HUES48 (cell line): ENCODE results near the gene VPS26A.

ENCODE experiments used
- H3K27ac ChIP-seq: one replicate; pipeline ENCODE4 v1.7.0; 2013; ENCODE audit warnings: low read depth, low read length, inconsistent platforms
- H3K27me3 ChIP-seq: 2 replicates; pipeline ENCODE4 v1.6.1; 2013; ENCODE audit warnings: mild to moderate bottlenecking, low read length; ENCODE audit not compliant: control insufficient read depth, insufficient read depth
- H3K36me3 ChIP-seq: 2 replicates; pipeline ENCODE4 v1.6.1; 2013; ENCODE audit warnings: low read length; ENCODE audit not compliant: control insufficient read depth, insufficient read depth
- H3K4me1 ChIP-seq: 2 replicates; pipeline ENCODE4 v1.6.1; 2013; ENCODE audit warnings: mild to moderate bottlenecking, low read length; ENCODE audit not compliant: control insufficient read depth, insufficient read depth
- H3K4me3 ChIP-seq: 2 replicates; pipeline ENCODE4 v1.5.1; 2013; ENCODE audit warnings: mild to moderate bottlenecking, low read depth, low read length
- H3K9ac ChIP-seq: 2 replicates; pipeline ENCODE4 v1.6.1; 2013; ENCODE audit warnings: mild to moderate bottlenecking, low read depth, low read length, moderate library complexity
- H3K9me3 ChIP-seq: 2 replicates; pipeline ENCODE4 v1.6.1; 2013; ENCODE audit warnings: low read length; ENCODE audit not compliant: control insufficient read depth, insufficient read depth

VPS26A gene

DNA sequence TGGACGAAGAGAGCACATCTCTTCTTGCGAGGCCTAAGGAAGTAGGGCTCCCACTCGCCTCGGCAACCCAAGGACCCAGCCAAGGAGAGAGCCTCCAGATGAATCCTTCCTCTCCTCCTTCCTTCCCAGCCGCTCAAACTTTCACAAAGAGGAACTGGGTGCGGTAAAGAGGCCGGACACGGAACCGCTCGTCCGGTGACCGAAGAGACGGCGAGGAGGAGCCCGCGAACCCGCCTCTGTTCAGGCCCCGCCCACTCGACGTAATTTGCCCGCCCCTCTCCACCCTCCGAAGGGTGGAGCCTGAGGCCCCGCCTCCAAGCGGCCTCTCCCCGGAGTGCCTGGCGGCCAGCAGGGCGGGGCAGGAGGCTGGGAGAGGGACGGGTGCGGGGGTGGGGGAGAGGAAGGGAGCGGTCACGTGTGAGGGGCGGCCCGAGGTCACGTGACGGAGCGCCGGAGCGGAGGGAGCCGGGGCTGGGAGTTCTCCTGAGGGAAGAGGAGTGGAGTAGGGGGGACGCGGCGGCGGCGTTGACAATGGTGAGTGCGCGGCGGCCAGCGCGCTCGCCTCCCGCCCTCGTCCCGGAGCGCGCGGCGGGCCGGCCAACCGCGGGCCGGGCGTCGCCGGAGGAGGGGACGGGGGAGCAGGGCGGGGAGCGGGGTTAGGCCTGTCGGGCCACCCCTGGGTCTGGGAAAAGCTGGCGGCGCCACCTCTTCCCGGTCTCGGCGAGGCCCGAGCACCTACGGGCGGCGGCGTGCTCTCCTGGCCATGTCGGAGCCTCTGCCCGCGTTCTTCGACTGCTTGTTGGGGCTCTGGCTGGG lies at the start of gene VPS26A:
Gene VPS26A (plus strand): TSS at position 432 of the 816 bp plus-strand sequence. CDS start 100 bp downstream, at position 532.
- Histone ChIP-seq H3K4me3 (peak within 1 kb of the TSS; percentile 98), H3K27me3 (no peaks in the 10 kb centered on the region), H3K36me3 (no peaks in the 10 kb centered on the region), H3K27ac (peak within 1 kb of the TSS; percentile 99), H3K9ac (peak within 1 kb of the TSS; percentile 94), H3K4me1 (peaks cover 6% of the 10 kb centered on the region; the same call in 1 of the 2 replicates), H3K9me3 (no peaks in the 10 kb centered on the region)

DNA sequence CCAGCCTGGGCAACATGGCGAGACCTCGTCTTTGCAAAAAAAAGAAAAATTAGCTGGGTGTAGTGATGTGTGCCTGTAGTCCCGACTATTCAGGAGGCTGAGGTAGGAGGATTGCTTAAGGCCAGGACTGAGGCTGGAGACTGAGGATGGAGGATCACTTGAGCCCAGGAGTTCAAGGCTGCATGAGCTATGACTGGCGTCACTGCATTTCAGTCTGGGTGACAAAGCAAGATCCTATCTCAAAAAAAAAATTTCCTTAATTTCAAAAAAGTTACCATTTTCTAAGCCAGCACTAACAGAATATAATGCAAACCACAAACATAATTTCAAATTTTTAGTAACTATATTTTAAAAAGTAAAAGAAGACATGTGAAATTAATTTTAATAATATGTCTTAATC lies 49.4 kb upstream of the VPS26A start:
- H3K27me3 ChIP-seq, result no peaks in the 10 kb centered on the region
- H3K9me3 ChIP-seq, result no peaks in the 10 kb centered on the region
- H3K27ac ChIP-seq, result no peak overlapping the region
- H3K4me3 ChIP-seq, result no peak overlapping the region
- H3K4me1 ChIP-seq, result peaks cover 5% of the 10 kb centered on the region; the same call in 1 of the 2 replicates
- H3K9ac ChIP-seq, result no peak overlapping the region
- no peaks in the 10 kb centered on the region for H3K36me3 ChIP-seq

DNA sequence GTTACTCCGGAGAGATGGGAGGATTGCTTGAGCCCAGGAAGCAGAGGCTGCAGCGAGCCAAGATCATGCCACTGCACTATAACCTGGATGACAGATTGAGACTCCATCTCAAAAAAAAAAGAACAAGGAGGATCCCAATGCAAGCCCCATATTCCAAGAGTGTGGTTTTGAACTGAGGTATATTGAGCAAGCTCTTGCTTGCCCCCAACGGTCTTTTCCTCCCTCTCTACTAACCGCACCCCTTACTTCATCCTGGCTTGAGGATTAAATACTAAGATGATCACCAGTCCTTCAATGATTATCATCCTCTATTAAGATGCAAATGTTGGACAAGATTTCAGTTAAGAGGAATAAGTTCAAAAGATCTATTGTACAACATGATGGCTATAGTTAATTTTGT lies 48.5 kb upstream of the VPS26A start:
- no peak overlapping the region for H3K9ac ChIP-seq
- H3K36me3 ChIP-seq, result no peaks in the 10 kb centered on the region
- no peak overlapping the region for H3K27ac ChIP-seq
- no peaks in the 10 kb centered on the region for H3K9me3 ChIP-seq
- peaks cover 4% of the 10 kb centered on the region; the same call in 1 of the 2 replicates for H3K4me1 ChIP-seq
- no peak overlapping the region for H3K4me3 ChIP-seq
- H3K27me3 ChIP-seq, result no peaks in the 10 kb centered on the region

DNA sequence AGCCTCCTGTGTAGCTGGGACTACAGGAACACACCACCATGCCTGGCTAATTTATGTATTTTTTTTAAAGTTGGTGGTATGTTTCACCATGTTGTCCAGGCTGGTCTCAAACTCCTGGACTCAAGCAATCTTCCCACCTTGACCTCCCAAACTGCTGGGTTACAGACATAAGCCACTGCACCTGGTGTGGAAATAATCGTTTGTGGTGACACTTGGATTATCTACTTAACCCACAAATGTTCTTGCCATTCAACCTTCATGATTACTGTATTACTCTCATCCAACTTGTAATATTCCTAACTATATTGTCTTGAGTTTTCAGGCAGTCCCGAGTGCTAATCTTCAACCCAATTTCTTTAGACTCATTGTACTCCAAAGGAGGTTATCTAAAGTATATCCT lies 45.7 kb upstream of the VPS26A start:
- Histone ChIP-seq H3K36me3 (no peaks in the 10 kb centered on the region), H3K4me3 (no peak overlapping the region), H3K4me1 (no peaks in the 10 kb centered on the region), H3K9ac (no peak overlapping the region), H3K27me3 (no peaks in the 10 kb centered on the region), H3K27ac (no peak overlapping the region), H3K9me3 (no peaks in the 10 kb centered on the region)

DNA sequence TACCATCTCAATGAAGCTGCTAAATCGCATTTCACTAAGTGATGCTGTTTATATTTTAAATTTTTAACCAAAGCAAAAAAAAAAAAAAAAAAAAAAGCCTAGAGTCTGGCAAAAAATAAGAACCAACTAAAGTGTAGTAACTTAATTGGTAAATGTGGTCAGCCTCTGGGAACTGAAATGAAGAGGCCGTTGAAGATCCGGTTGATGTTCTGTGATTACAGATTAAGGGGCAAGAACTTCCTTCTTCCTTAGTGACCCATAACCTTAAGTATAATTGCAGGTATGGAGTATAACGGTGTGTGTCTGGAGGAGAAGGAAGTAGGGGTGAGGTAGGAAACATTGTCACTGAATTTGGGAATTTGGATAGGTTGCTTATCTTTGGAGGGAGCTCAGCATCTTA lies 43.8 kb upstream of the VPS26A start:
- Histone ChIP-seq H3K36me3 (no peaks in the 10 kb centered on the region), H3K27me3 (no peaks in the 10 kb centered on the region), H3K27ac (no peak overlapping the region), H3K9ac (no peak overlapping the region), H3K9me3 (no peaks in the 10 kb centered on the region), H3K4me3 (no peak overlapping the region), H3K4me1 (no peaks in the 10 kb centered on the region)

DNA sequence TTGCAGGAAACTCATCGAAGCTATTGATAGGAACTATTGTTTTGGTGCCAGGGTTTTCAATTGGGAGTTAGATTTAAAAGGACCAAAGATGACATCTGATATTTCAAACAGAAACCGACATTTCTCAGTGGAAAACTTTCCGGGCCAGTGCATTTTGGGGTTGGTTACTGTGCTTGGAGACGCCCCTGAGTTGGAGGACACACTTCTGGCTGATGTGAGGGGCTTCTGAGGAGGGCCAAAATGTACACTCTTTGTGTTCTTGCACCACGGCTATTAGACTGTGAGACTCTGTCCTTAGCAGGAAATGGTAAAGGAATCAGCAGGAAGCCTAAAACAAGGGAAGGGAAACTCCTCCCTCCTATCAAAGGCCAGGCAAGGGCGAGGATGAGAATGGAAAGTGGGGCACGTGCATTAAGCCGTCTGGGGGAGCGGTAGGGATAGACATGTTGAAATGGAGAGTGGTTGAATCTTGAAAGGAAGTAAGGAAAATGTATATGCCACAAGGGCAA lies 37.9 kb upstream of the VPS26A start:
- Histone ChIP-seq H3K27me3 (no peaks in the 10 kb centered on the region), H3K9ac (no peak overlapping the region), H3K4me3 (no peak overlapping the region), H3K27ac (no peak overlapping the region), H3K9me3 (no peaks in the 10 kb centered on the region), H3K4me1 (peaks cover 5% of the 10 kb centered on the region), H3K36me3 (no peaks in the 10 kb centered on the region)

DNA sequence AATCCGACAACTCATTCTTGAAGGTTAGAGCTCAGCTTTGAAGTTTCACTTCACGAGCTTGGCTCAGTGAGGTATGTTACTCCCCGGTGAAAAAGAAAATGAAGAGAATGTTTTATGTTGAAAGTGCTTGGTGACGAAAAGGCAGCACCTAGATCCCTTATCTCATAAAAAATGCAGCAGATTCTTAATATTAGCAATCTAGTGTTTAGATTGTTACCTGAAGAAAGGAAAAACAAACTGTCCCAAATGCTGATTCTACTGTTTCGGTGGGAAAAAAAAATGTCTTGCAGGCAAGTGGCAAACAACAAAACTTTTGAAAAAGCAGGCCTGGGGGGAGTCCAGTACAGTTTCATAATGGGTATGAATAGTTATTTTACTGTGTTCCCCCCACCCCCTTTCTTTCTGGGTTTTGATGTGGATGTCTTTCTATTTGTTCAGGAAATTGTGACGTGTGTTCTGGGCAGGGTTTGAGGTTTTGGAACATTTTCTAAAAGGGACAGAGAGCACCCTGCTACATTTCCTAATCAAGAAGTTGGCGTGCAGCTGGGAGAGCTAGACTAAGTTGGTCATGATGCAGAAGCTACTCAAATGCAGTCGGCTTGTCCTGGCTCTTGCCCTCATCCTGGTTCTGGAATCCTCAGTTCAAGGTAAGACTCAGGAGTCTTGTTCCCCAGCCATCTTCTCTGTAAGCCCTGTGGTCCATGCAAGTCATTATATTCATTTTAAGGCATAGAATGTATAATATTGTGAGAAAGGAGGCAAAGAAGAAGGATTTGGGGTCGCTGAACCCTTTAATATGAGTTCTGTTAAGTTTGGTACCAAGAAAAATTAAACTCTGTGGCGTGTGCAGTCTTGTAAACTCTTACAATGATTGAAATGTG lies 36.1 kb upstream of the VPS26A start, which contains the start of gene SRGN:
Gene SRGN (plus strand): TSS at position 514 of the 881 bp plus-strand sequence. CDS start 55 bp downstream, at position 569.
- Histone ChIP-seq H3K36me3 (no peaks in the 10 kb centered on the region), H3K27ac (no peak within 1 kb of the TSS), H3K9me3 (no peaks in the 10 kb centered on the region), H3K9ac (no peak within 1 kb of the TSS), H3K4me3 (no peak within 1 kb of the TSS), H3K4me1 (peaks cover 5% of the 10 kb centered on the region), H3K27me3 (no peaks in the 10 kb centered on the region)

DNA sequence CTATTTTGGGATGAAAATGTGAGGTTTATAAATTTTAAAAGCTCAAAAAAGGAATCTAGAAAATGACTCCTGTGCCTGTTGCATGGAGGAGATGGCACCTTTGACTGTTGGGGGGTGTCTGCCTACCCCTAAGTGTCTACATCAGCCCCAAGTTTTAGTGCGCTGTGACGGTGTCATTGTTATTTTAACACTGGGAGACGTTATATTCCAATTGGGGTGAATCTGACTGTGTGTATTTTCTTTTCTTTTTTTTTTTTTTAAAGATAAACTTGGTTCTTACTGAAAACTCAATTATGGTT lies 35.6 kb upstream of the VPS26A start:
- Histone ChIP-seq H3K27ac (no peak overlapping the region), H3K4me1 (peaks cover 5% of the 10 kb centered on the region), H3K4me3 (no peak overlapping the region), H3K36me3 (no peaks in the 10 kb centered on the region), H3K9ac (no peak overlapping the region), H3K27me3 (no peaks in the 10 kb centered on the region), H3K9me3 (no peaks in the 10 kb centered on the region)

DNA sequence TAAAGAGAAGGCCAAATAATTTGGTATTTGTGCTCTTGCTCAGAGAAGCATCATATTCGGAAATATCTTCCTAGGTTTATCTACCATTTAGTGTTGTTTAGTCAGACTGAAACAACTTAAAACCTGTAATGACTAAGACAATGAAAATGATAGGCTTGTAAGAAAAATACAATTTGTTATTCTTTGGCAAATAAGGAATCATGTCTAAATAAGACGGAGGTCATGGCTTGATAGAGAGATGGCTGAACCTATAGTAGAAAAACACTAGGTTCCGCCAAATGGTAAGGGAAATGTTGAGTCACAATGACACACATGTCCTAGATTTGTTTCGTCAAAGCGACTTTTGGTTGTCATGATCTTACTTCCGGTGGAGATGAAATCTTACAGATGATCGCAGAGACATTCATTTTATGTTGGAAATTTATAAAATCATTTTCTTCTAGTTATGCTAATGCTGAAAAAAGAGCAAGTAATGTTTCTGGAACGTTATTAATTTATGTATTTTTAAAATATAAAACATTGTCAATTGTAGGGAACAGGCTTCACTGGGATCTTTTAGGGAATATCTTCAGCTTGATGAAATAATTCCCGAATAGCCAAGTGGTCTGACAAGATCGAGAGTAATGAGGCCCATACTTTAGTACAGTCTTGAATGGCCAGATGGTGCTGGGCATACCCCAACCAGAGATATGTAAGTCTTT lies 35.0 kb upstream of the VPS26A start:
- no peak overlapping the region for H3K4me3 ChIP-seq
- no peaks in the 10 kb centered on the region for H3K9me3 ChIP-seq
- H3K9ac ChIP-seq, result no peak overlapping the region
- no peaks in the 10 kb centered on the region for H3K36me3 ChIP-seq
- peaks cover 5% of the 10 kb centered on the region for H3K4me1 ChIP-seq
- H3K27ac ChIP-seq, result no peak overlapping the region
- H3K27me3 ChIP-seq, result no peaks in the 10 kb centered on the region

DNA sequence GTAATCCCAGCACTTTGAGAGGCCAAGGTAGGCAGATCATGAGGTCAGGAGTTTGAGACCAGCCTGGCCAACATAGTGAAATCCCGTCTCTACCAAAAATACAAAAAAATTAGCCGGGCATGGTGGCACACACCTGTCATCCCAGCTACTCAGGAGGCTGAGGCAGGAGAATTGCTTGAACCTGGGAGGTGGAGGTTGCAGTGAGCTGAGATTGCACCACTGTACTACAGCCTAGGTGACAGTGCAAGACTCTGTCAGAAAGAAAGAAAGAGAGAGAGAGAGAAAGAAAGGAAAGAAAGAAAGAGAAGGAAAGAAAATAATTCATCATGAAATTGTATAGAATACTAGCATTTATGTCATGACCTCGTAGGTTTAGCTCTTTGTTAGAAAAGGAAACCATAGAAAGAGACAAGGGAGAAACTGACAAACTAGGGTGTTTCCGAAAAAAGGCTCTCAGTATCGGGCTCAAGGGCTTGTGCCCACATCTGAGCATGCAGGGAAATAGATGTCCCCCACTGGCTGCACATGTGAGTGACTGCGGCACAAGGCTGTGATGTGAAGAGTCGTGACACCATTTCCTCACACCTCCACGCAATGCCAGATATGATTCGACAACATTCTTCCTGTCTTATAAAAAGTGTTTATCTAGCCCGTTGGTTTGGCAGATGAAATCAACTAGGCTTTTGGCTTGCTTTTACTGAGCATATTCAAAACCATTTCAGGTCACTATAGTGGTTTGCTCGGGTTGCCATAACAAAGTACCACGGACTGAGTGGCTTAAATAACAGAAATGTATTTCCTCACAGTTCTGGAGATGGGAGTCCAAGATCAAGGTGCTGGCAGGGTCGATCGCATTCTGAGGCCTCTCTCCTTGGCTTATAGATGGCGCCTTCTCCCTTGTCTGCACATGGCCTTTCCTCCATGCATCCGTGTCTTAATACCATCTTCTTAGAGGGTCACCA lies 34.1 kb upstream of the VPS26A start:
- H3K9ac ChIP-seq, result no peak overlapping the region
- H3K36me3 ChIP-seq, result no peaks in the 10 kb centered on the region
- H3K27ac ChIP-seq, result no peak overlapping the region
- no peak overlapping the region for H3K4me3 ChIP-seq
- H3K9me3 ChIP-seq, result no peaks in the 10 kb centered on the region
- no peaks in the 10 kb centered on the region for H3K27me3 ChIP-seq
- peaks cover 5% of the 10 kb centered on the region for H3K4me1 ChIP-seq
